HCT116 (cell line): ENCODE results near the gene NKAIN4.

Experiments
- CTCF ChIP-seq, 3 experiments: fragments of 200-600 bp in 1 of 3; sonication (generic) in 1 of 3; IDR thresholded peaks in 2 of 3; conservative IDR thresholded peaks in 1 of 3; 2 replicates each; pipeline ENCODE4 v1.5.1; 2012 to 2017; ENCODE audit warnings: low read depth in 2 of 3, low read length in 2 of 3, antibody characterized with exemption in 1 of 3, borderline replicate concordance in 1 of 3, control low read depth in 1 of 3, mild to moderate bottlenecking in 1 of 3, mixed read lengths in 1 of 3, mixed run types in 1 of 3, moderate library complexity in 1 of 3; ENCODE audit not compliant: insufficient read depth in 1 of 3
- EZH2phosphoT487 ChIP-seq: fragments of 200-600 bp; IDR thresholded peaks from 2 replicates; pipeline ENCODE4 v1.6.1; 2018; ENCODE audit warnings: antibody characterized with exemption, borderline replicate concordance
- FOSL1 ChIP-seq: IDR thresholded peaks from 2 replicates; pipeline ENCODE4 v1.6.1; 2012; ENCODE audit warnings: low read depth
- REST ChIP-seq: IDR thresholded peaks from 2 replicates; pipeline ENCODE4 v1.6.1; 2012; ENCODE audit warnings: low read depth

- TF ChIP-seq EZH2phosphoT487 (no peak), CTCF (IDR thresholded peaks at IDR 0.05 in 2 of 3, conservative IDR thresholded peaks at IDR 0.05 in 1 of 3; ENCODE audit: borderline replicate concordance in 1 of 3, insufficient read depth in 1 of 3, low read depth in 2 of 3, low read length in 2 of 3) (no peak), REST (no peak), FOSL1 (no peak)
These were observed 4.4 kb downstream of the NKAIN4 start for GRCh38 chr20:63249891-63250290.
